HCT116 (cell line): ENCODE measurements around the gene CYP46A1. TPM values are rescaled to one million over a fixed set of nuclear protein-coding genes. Genes with fewer than 3 reads are reported as not detected.

Experiments used
- ATAC-seq: fragments of 200-7000 bp; cut with Tn5 transposase; 2 replicates; pipeline ENCODE4 v1.9.1; 2020; ENCODE audit warnings: mild to moderate bottlenecking, moderate library complexity
- BruUV-seq: library from RNA; stranded (reverse); fragments of 400-500 nt; replicated peaks from 2 replicates; lab custom pipeline; 2021; lab: Mats Ljungman, UMichigan
- CTCF ChIA-PET: fragments of 300-600 bp; sonication (Branson Sonifier 250); formaldehyde crosslinking; loops from one replicate; lab custom pipeline; 2021; ENCODE audit warnings: antibody characterized with exemption; lab: Charles Lee
- POLR2A ChIA-PET: fragments of 300-600, 350-600 bp; sonication (Branson Sonifier 250); formaldehyde crosslinking; loops from one replicate; lab custom pipeline; 2021; ENCODE audit warnings: antibody characterized with exemption; lab: Charles Lee
- RAD21 ChIA-PET, 2 experiments: fragments of 300-600 bp; sonication (Branson Sonifier 250); formaldehyde crosslinking; loops; one replicate each; lab custom pipeline; 2023; ENCODE audit warnings: low total read pairs in 2 of 2; ENCODE audit not compliant: uncharacterized antibody in 2 of 2, unreplicated experiment in 2 of 2, low non-redundant PET in 1 of 2; lab: Charles Lee
- DNase-seq: peaks from one replicate; pipeline ENCODE4 v3.0.0-alpha.2; 2010; ENCODE audit warnings: low read depth, low spot score
- H2AFZ ChIP-seq: fragments of 200-600 bp; shearing (Covaris generic), sonication (generic); 2 replicates; pipeline ENCODE4 v1.6.1; 2017; ENCODE audit warnings: low read depth, mixed run types, mixed read lengths, antibody characterized with exemption, low read length; ENCODE audit not compliant: poor library complexity, severe bottlenecking
- H3K27ac ChIP-seq: 2 replicates; pipeline ENCODE4 v1.5.1; 2012; ENCODE audit warnings: low read depth, low read length
- H3K27me3 ChIP-seq: fragments of 200-600 bp; sonication (generic); 2 replicates; pipeline ENCODE4 v1.6.1; 2016; ENCODE audit warnings: mixed run types, low read length, mixed read lengths; ENCODE audit not compliant: insufficient read depth
- H3K36me3 ChIP-seq, 2 experiments: fragments of 200-500 bp in 1 of 2; fragments of 200-600 bp in 1 of 2; sonication (Bioruptor generic) in 1 of 2; sonication (generic) in 1 of 2; 2 replicates each; pipeline versions ENCODE4 v1.5.1 to v1.6.1; 2014 to 2016; ENCODE audit warnings: low read length in 2 of 2, inconsistent platforms in 1 of 2, mixed read lengths in 1 of 2, mixed run types in 1 of 2; ENCODE audit not compliant: insufficient read depth in 2 of 2, control insufficient read depth in 1 of 2
- H3K4me1 ChIP-seq, 2 experiments: fragments of 200-600 bp in 1 of 2; sonication (generic) in 1 of 2; 2 replicates each; pipeline versions ENCODE4 v1.5.1 to v1.6.1; 2012 to 2017; ENCODE audit warnings: low read length in 2 of 2, inconsistent platforms in 1 of 2, mild to moderate bottlenecking in 1 of 2, mixed read lengths in 1 of 2, mixed run types in 1 of 2, moderate library complexity in 1 of 2; ENCODE audit not compliant: insufficient read depth in 2 of 2, control insufficient read depth in 1 of 2
- H3K4me2 ChIP-seq: fragments of 200-600 bp; sonication (generic); 2 replicates; pipeline ENCODE4 v1.6.1; 2017; ENCODE audit warnings: mixed run types, low read length, mixed read lengths
- H3K4me3 ChIP-seq, 2 experiments: fragments of 200-600 bp in 1 of 2; sonication (generic) in 1 of 2; replicated peaks in 1 of 2; 2 replicates each; pipeline ENCODE4 v1.5.1; 2011 to 2016; ENCODE audit warnings: low read length in 2 of 2, control low read depth in 1 of 2, low read depth in 1 of 2, mild to moderate bottlenecking in 1 of 2, mixed read lengths in 1 of 2, mixed run types in 1 of 2
- H3K79me2 ChIP-seq: fragments of 200-600 bp; sonication (generic); 2 replicates; pipeline ENCODE4 v1.6.1; 2017; ENCODE audit warnings: mild to moderate bottlenecking, mixed run types, low read length, moderate library complexity, mixed read lengths; ENCODE audit not compliant: insufficient read depth
- H3K9ac ChIP-seq: fragments of 200-600 bp; sonication (generic); 2 replicates; pipeline ENCODE4 v1.6.1; 2016; ENCODE audit warnings: low read length, mixed read lengths
- H3K9me2 ChIP-seq: fragments of 200-600 bp; sonication (generic), shearing (Covaris generic); 2 replicates; pipeline ENCODE4 v1.6.1; 2017; ENCODE audit warnings: mixed run types, mild to moderate bottlenecking, moderate library complexity; ENCODE audit not compliant: insufficient read depth
- H3K9me3 ChIP-seq, 2 experiments: fragments of 200-500 bp in 1 of 2; fragments of 200-600 bp in 1 of 2; sonication (Bioruptor generic) in 1 of 2; sonication (generic) in 1 of 2; 2 replicates each; pipeline ENCODE4 v1.6.1; 2014 to 2017; ENCODE audit warnings: low read length in 2 of 2, mixed read lengths in 2 of 2, inconsistent platforms in 1 of 2, low read depth in 1 of 2, mild to moderate bottlenecking in 1 of 2, mixed run types in 1 of 2, moderate library complexity in 1 of 2; ENCODE audit not compliant: control insufficient read depth in 1 of 2, insufficient read depth in 1 of 2
- H4K20me1 ChIP-seq: fragments of 200-600 bp; sonication (generic), shearing (Covaris generic); 2 replicates; pipeline ENCODE4 v1.6.1; 2017; ENCODE audit warnings: mixed run types, mild to moderate bottlenecking, moderate library complexity; ENCODE audit not compliant: insufficient read depth
- CBX3 ChIP-seq: IDR thresholded peaks from 2 replicates; pipeline ENCODE4 v1.6.1; 2012; ENCODE audit warnings: low read depth
- EZH2 ChIP-seq: fragments of 200-600 bp; sonication (generic); IDR thresholded peaks from 2 replicates; pipeline ENCODE4 v1.6.1; 2017; ENCODE audit warnings: antibody characterized with exemption, mixed run types
- POLR2AphosphoS5 ChIP-seq: IDR thresholded peaks from 2 replicates; pipeline ENCODE4 v1.6.1; 2011; ENCODE audit warnings: mild to moderate bottlenecking, low read depth, low read length, moderate library complexity
- REST ChIP-seq: IDR thresholded peaks from 2 replicates; pipeline ENCODE4 v1.6.1; 2012; ENCODE audit warnings: low read depth
- SP1 ChIP-seq: IDR thresholded peaks from 2 replicates; pipeline ENCODE4 v1.6.1; 2012; ENCODE audit warnings: low read depth
- SRF ChIP-seq: IDR thresholded peaks from 2 replicates; pipeline ENCODE4 v1.6.1; 2012; ENCODE audit warnings: low read depth
- TCF7L2 ChIP-seq: IDR thresholded peaks from 2 replicates; pipeline ENCODE4 v1.7.0; 2011; ENCODE audit warnings: borderline replicate concordance, inconsistent platforms; ENCODE audit not compliant: insufficient read depth, insufficient read length; ENCODE audit errors: extremely low read depth
- YY1 ChIP-seq: IDR thresholded peaks from 2 replicates; pipeline ENCODE4 v1.6.1; 2011; ENCODE audit warnings: low read length, low read depth, moderate library complexity, mild to moderate bottlenecking; ENCODE audit not compliant: insufficient replicate concordance; ENCODE audit errors: extremely low read depth
- ZFX ChIP-seq: fragments of 450-650 bp; IDR thresholded peaks from 2 replicates; pipeline ENCODE4 v1.6.1; 2017
- intact Hi-C: fragments of 100-400 bp; cut with micrococcal nuclease; formaldehyde crosslinking; loops from 2 replicates; pipeline ENCODE4 v1.10.0; 2022
- total RNA-seq: library from RNA; stranded (reverse); gene quantifications from one replicate; pipeline ENCODE4 v1.2.1, GENCODE V29; 2021; ENCODE audit not compliant: unreplicated experiment

Gene CYP46A1
- total RNA-seq, 1 experiment from 2014 or later: 0.76 TPM

GRCh38 chr14:99681832-99682148 lies 2.3 kb upstream of the CYP46A1 start:
- Histone ChIP-seq H3K4me2 (no peak overlapping the region), H3K9ac (no peak overlapping the region), H3K79me2 (no peaks in the 10 kb centered on the region), H3K36me3 (no peaks in the 10 kb centered on the region), H3K27ac (no peak overlapping the region), H3K27me3 (no peaks in the 10 kb centered on the region), H2AFZ (no peak overlapping the region), H3K4me1 (peaks cover 0 to 20% of the 10 kb centered on the region in 2 experiments; a peak in 2 of 4 replicates), H3K9me3 (peaks cover 0 to 11% of the 10 kb centered on the region in 2 experiments; a peak in 2 of 4 replicates), H3K4me3 (no peak overlapping the region), H3K9me2 (no peaks in the 10 kb centered on the region), H4K20me1 (no peaks in the 10 kb centered on the region)
- intact Hi-C loops: no loop called here
- TF ChIP-seq POLR2AphosphoS5: no peak
- no peak for TF ChIP-seq SP1
- TF ChIP-seq TCF7L2: no peak
- TF ChIP-seq CBX3: no peak
- TF ChIP-seq REST: no peak
- TF ChIP-seq YY1: no peak
- TF ChIP-seq SRF: no peak
- no peak for TF ChIP-seq EZH2
- TF ChIP-seq ZFX: no peak
- ChIA-PET CTCF (interaction anchor here (1.6 kb wide), 1 partner anchor 217 kb away, joined by 5 read pairs; no protein-coding TSS in a partner anchor), POLR2A (no interaction called here), RAD21 (no interaction called here)
- no peak for ATAC-seq
- DNase-seq: no peak
- BruUV-seq: no TSS peak
